Activated CD8-positive, alpha-beta memory T cell treated with anti-CD3 and anti-CD28 coated beads, Interleukin-2, amount 50 U/mL, for 1 hour (primary cell): ENCODE data around the gene BNIP3.
"Not testable (repeated sequence)": the region's sequence is repeated elsewhere in the genome, so short reads cannot be mapped to it uniquely, and the experiment has no call there.

ENCODE experiments used
- DNase-seq: peaks from one replicate; pipeline ENCODE4 v3.0.0-alpha.2; 2020; ENCODE audit errors: extremely low read depth

Gene BNIP3

DNA sequence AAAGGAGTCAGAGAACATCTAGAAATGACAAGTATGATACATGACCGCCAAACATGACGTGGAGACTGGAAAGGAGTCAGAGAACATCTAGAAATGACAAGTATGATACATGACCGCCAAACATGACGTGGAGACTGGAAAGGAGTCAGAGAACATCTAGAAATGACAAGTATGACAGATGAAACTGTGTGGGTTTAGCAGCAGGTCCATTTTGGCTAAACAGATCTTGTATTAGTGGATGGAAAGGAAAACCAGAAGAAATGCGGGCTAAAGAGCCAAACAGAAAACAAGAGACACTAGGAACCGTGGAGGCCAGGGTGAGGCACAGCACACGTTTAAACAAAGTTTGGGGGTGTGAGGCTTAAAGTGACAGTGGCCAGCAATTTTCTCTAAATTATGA, 31.8 kb downstream of the BNIP3 start:
- not testable (repeated sequence) for DNase-seq

DNA sequence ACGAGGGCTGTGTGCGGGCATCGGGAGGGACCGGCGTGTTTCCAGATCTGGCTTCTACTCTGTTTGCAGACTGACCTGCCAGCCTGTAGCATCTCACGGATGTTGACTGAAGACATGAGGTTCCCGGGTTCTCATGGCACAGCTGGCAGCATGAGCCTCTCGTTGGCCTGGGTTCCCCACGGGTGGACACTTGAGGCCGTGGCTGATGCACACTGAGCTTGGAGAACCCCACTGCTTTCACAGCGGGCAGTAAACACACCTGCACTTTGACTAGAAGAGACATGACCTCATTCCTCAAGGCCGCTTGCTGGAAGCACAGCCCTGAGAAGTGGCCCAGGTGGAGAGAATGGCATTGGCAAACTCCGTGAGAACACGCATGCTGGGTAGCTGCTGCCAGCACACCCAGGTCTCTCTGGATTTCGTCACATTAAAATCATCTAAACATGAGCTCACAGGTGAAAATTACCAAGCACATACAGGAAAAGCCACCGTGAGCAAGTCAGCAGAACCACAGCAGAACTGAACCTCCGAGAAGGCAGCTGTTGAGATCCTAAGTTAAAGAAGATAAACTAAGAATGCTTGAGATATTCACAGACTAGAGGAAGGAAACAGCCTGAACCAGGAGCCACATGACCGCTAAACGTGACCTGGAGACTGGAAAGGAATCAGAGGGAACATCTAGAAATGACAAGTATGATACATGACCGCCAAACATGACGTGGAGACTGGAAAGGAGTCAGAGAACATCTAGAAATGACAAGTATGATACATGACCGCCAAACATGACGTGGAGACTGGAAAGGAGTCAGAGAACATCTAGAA, 32.5 kb downstream of the BNIP3 start:
- DNase-seq = no peak

DNA sequence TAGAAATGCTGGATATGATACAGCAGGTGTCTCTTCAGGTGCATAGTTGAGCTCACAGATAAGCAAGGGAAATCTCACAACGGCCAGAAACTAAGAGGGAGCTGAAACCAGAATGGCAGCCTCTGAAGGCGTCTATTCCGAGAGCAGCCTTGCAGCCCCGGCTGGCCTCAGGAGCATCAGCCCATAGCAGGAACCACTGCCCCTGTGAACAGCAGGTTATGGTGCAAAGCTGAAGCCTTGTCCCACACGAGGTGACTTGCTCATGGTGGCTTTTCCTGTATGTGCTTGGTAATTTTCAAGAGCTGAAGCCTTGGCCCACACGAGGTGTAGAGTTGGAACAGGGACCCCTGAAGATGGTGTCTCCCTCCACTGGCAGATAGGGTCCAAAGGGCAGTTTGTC, 33.2 kb downstream of the BNIP3 start:
- no peak for DNase-seq

DNA sequence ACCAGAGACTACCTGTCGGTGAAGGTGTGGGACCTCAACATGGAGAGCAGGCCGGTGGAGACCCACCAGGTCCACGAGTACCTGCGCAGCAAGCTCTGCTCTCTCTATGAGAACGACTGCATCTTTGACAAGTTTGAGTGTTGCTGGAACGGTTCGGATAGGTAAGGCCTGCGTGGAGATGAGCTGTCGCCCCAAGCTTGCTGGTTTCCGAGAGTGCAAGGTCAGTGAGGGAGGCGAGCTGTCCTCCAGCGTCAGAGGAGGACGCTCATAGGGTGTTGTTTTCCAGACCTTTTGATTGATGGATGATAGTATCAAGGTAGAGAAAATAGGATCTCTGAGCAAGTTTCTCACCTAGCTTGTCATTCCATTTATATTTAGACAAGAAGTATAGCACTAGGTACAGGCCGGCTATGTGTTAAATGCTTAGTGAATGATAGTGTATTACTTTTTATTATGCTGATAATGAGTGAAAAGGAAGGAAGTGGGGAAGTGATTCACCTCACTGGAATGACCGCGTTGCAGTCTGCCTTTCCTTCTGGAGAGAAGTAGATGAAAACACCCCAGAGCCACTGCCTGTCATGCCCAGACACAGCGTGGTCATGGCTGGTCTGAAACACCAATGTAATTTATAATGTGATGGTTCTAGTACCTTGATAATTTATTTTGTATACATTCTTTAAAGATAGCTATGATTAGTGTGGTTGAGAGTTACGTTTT, 33.9 kb downstream of the BNIP3 start:
- DNase-seq = no peak

DNA sequence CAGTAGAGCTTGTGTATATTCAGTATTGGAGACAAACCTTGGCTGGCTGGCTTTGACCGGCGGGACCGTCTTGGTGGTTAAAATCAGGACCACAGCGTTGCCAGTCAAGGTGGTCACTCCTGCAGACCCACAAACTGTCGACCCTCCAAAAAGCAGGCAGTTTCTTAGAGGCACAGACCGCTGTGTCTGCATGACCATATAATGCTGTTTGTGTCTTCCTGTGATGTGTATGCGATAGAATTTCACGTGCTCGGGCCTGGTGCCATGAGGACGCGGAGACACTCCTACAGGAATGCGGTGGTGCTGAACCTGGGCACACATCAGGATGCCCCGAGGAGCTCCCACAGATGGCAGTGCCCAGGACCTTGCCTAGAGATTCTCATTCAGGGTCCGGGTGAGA, 34.8 kb downstream of the BNIP3 start:
- no peak for DNase-seq

DNA sequence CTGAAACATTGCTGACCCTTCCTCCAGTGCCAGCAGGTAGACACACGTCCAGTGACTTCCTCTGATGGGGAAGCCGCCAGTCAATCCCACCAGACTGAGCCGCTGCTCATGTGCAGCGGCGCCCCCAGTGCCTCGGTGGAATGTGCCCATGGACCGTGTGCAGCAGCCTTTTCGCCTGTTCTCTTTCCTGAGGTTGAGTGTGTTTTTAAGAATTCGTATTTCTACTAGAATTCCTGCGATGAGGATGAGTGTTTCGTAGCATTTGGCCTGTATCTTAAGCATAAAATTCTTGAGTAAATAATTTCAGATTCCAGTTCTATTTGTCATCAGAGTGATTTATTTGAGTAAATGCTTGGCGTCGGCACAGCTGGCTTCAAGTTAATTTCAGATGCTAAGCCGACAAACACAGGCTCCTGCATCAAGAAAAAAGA, 35.4 kb downstream of the BNIP3 start:
- DNase-seq = no peak

DNA sequence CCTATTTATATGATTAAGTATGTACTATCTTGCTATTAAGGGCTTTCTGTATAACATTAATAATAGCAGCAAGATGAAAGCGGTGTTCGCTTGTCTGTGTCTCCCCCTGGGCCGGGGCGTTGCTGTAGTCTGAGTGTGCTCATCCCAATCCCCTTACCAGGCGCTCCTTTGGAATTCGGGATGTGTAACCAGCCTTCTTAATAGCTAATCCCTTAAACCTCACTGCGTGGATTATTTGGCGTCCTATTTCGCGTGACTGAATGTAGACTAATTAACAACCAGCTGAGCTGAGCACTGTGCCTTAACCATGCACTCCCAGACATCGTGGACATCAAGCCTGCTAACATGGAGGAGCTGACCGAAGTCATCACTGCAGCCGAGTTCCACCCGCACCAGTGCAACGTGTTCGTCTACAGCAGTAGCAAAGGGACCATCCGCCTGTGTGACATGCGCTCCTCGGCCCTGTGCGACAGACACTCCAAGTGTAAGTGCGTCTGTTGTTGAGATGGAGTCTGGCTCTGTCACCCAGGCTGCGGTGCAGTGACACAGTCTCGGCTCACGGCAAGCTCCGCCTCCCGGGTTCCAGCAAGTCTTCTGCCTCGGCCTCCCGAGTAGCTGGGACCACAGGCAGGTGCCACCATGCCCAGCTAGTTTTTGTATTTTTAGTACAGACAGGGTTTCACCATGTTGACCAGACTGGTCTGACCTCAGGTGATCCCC, 36.6 kb downstream of the BNIP3 start:
- DNase-seq = no peak

DNA sequence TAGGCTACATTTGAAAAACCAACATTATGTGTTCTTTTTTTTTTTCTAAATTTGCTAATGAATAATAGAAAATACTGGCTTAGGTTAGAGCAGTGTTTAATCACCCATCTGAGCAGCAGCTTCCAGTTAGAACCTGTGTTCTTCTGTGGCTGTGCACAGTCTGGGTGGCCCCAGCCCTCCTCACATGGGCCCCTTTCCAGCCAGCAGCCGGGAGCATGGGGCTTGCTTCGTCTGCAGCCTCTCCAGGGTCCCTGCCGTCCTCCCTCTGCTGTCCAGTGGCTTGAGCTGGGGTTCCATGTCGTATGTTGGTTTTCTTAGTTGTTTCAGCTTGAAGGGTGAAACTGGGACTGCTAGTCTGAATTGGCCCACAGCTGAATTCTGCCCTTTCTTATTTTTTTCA, 37.3 kb downstream of the BNIP3 start:
- DNase-seq = no peak

DNA sequence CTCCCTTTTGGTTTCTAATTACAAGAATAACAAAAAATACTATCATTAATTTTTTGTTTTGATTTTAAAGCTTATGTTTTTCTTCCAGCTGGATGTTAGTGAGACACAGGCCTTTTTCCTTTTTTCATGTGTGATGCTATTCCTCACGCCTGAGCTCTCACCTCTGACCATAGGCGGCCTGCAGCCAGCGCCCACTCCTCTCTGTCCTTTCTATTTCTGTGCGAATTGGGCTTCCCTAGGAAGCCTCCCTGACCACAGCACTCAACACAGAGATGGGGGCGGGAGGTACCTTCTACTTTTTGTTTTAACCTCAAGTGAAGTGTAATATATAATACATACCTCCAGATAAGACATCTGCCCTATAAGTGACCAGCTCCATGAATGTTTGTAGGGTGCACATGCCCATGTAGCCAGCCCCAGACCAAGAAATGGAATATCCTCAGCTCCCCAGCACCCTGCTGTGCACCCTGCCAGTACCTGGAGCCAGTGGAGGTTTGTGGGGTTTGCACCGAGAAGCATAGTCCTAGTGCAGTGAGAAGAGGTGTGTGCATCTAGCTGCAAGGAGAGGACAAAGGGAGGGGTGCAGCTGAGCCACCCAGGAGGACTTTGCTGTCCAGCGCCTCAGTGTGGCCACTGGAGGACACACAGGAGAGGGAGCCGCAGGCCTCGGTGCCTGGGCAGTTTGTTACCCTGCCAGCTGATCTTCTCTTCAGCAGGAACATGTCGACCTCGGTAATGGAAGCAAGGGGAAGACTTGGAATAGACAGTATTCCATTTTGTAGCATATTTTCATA, 38.5 kb downstream of the BNIP3 start:
- no peak for DNase-seq

DNA sequence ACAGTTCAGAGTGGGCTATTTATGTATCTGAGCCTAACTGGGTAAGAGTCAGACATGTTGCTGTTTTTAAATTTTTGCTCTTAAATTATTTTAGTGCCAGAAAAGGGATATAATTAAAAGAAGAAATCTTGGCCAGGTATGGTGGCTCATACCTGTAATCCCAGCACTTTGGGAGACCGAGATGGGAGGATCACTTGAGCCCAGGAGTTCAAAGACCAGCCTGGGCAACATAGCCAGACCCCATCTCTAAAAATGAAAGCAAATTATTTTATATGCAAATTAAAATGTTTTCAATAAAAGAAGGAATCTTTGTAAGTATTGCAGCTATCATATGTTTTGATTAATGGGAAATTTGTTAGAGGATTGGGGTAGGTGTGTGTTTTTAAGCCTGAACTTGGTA, 39.3 kb downstream of the BNIP3 start:
- DNase-seq = no peak

DNA sequence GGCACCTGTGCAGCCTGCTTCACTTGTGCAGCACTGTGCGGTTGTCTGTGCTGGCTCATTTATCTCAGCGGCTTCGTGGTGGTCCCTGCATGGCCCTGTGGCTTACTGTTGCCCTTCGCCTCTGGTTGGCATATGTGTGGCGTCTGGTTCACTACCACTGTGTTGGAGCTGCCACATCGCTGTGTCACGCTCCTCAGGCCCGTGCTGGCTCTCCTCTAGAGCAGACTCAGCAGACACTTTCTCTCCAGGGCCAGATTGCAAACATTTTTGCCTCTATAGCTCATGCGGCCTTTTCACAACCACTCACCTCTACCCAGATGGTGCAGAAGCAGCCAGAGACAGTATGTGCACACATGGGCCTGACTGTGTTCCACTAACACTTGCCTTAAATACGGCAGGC, 43.0 kb downstream of the BNIP3 start:
- no peak for DNase-seq

DNA sequence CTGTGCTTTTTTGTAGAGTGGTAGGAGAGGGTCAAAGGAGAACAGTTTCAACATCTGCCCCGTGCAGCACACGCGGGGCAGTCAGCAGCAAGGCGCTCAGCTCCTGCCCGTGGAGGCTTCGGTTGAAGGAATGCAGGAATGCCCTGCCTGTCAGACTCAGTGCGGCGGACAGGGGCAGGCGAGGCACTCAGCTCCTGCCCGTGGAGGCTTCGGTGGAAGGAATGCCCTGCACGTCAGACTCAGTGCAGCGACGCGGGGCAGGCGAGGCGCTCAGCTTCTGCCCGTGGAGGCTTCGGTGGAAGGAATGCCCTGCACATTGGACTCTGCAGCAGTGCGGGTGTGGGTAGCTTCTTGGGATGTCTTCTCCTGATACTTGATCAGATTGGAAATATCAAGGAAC, 43.9 kb downstream of the BNIP3 start:
- no peak for DNase-seq

DNA sequence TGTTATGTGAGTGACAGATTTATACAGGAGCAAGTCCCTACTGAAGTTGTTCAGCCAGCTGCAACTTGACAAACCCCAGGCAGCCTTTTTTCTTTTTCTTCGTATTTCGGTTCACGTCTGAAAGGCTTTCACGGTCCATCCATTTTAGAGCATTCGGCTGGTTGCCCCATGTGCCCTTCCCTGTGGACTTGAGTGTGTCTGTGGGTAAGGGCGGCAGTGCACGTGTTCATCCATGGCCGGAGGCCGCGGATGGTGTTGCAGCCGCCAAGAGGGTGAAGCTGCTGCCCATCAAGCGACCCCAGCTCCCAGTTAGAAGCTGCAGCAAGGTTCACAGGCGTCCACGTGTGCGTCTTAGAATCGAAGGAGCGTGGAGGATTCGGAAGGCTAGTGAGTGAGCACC, 45.0 kb downstream of the BNIP3 start:
- DNase-seq = no peak

DNA sequence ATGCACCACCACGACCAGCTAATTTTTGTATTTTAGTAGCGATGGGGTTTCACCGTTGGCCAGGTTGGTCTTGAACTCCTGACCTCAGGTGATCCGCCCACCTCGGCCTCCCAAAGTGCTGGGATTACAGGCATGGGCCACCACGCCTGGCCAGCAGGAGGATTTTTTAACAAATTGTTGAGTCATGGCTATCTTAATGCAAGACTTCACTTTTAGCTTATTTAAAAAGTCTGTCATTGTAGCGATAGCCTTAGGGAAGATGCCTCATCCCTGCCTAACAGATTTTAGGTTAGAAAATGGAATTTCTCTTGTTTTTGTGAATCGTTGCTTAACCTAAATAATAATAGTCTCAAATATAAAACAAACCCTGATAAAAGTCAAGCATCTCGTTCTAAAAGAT, 45.4 kb downstream of the BNIP3 start:
- DNase-seq = no peak

DNA sequence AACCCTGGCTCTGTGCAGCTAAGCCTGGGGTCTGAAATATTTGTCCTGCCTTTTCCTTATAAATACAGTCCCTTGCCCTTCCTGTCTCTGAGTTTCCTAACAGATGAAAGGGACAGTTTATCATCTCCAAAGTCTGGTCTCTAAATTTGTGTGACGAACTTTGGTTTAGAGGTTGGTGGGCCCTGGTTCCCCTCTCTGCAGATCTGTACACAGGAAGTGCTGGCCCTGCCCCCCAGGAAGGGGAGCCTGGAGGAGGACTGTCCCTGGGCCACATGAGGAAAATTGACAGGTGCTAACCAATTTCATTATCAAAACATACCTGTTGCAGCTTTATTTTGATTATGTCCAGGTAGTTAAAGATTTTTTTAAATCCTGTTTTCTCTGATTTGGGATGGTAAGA, 46.5 kb downstream of the BNIP3 start:
- DNase-seq = no peak

DNA sequence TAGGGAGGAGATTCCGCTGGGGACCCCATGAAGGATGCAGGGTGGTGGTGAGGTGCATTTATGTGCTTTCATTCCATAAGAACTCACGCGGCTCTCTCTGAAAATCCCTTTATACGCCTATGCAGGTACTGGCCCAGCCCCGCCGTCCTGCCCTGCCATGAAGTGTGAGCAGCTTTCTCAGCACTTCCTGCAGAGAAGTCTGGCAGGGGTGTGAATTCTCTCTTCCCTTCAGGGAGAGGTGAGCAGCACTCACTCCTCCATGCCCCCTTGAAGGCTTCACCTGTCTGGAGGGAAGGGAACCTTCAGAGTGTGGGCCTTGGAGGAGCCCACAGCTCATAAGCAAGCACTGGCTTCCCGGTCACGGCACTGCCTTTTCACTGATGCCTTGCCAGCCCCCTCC, 47.0 kb downstream of the BNIP3 start:
- no peak for DNase-seq

DNA sequence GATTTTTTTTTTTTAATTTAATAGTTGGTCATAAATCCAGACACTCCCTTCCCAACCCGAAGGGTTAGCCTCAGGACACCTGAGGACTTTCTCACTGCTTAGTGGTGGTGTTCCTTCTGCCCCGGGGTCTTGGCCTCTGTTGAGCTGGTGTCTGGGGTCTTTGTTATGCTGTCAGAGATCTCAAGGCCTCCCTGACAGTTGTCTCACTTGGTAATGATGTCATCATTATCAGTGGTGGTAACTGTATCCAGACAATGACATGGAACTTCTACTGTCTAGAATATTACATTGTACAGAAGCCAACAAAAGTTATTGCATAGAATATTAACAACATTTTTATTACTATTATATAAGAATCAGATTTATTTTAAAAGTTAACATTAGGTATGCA, 48.0 kb downstream of the BNIP3 start:
- DNase-seq = no peak

DNA sequence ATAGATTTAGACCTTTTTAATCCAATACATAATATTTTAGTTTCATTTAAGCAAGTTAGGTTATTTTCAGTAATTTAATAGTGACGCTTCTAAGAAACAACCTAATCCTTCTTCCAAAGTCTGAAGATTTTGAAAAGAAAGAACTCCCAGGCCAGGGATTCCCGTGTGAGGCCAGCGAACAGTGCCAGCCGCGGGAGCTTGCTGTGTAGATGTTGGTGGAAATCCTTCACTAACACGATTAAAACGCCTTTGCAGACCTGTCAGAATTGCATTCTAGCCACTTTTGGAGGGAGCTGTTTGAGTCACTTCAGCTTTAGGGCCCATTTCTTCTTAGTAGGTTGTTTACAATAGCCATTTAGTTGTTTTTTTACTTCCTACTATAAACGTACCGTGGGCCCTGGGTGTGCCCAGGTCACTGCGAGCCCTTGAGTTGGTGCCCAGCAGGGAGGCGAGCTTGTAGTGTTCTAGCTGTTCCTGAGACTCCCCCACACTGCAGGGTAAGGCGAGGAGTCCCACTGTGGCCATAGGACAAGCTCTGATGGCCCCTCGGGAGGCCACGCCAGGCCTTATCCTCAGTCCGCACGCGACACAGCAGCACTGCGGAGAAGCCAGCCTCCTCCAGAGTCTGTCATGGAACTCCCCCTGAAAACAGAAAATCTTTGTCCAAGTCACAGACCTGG, 48.6 kb downstream of the BNIP3 start:
- no peak for DNase-seq

DNA sequence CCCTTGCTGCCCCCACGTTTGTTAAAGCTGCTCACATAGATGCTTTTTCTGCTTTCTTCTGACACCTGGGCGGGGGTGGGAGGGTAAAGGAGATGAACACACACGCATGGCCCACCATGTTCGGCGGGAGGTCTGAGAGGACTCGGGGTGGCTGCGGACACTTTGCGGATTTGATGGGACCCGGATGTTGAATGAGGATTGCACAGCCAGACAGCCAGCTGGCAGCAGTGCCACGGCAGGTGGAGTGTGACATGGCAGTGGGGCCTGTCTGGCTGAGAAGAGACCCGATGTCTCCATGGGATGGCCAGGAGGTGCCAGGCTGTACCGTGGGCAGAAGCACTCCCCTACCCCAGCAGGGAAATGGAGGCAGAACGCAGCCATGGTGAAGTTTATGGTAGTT, 49.7 kb downstream of the BNIP3 start:
- DNase-seq = no peak

DNA sequence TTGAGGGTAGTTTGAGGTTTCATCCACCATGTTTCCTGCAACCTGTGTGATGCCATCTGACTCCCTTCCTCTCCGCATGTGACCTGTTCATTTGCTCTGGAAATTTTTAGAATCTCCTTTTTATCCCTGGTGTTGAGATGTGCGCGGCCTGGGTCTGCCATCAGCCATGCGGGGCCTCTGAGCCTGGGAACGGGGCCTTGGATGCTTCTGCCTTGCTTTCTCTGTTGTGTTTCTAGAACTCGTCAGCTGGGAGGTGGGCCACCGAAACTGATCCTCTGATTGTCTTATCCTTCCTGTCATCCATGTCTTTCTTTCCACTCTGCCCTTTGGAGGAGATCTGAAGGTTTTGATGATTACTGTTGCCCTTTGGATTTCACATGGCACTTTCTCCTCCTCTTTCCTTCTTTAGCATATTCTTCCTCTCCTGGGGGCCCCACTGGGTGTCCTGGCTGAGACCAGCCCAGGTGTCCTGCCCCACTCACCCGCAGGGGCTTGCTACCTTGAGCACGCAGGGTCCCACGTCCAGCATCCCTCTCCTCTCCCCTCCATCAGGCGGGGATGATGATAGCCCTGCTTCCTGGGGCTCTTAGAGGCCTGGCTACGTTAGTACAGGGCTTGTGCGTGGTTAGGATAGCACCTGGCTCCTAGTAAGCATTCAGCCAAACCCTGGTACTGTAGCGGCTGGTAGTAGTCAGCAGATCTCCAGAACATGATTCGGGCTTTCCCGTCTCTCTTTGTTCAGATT, 51.0 kb downstream of the BNIP3 start:
- DNase-seq = no peak

DNA sequence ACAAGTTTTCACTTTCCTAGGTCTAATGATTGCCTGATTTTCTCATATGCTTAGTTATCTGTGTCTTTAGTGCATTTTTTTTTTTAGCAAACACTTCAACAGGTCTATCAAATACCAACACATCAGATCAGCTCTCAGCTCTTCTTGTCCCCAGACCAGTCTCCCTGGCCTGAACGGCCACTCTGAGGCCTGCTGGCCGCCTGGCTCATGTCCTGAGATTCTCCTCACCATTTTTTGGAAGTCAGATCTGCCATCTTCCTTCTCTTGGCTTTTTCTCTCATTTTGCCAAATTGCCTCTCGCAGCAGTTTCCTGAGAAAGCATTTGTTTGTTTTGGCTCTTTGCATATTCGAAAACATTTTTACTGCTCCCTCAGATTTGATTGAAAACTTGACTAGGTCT, 51.6 kb downstream of the BNIP3 start:
- DNase-seq = no peak
